Endometrial microvascular endothelial cells (primary cell): Measurements from ENCODE around the gene SOX15. TPM values are rescaled to one million over a fixed set of nuclear protein-coding genes. Genes with fewer than 3 reads are reported as not detected.
"Not testable (repeated sequence)": the region's sequence is repeated elsewhere in the genome, so short reads cannot be mapped to it uniquely, and the experiment has no call there.

Experiments used
- in situ Hi-C: cut with HindIII; loops from 2 replicates; pipeline ENCODE4 v1.10.0; 2017; ENCODE audit warnings: low sequenced_read_pairs, low pct_unique_long_range_greater_than_20kb; ENCODE audit errors: inconsistent ontology term
- total RNA-seq: library from RNA; depleted of rRNA; stranded (reverse); fragments of >200 nt; gene quantifications from one replicate; pipeline ENCODE4 v1.2.3, GENCODE V29; 2015; ENCODE audit errors: inconsistent ontology term

Gene SOX15
- total RNA-seq, 1 donor from 2014 or later, result not detected

- in situ Hi-C loops, result no loop called here
Observed at GRCh38 chr17:7612294-7612640, 22.4 kb upstream of the SOX15 start.

DNA sequence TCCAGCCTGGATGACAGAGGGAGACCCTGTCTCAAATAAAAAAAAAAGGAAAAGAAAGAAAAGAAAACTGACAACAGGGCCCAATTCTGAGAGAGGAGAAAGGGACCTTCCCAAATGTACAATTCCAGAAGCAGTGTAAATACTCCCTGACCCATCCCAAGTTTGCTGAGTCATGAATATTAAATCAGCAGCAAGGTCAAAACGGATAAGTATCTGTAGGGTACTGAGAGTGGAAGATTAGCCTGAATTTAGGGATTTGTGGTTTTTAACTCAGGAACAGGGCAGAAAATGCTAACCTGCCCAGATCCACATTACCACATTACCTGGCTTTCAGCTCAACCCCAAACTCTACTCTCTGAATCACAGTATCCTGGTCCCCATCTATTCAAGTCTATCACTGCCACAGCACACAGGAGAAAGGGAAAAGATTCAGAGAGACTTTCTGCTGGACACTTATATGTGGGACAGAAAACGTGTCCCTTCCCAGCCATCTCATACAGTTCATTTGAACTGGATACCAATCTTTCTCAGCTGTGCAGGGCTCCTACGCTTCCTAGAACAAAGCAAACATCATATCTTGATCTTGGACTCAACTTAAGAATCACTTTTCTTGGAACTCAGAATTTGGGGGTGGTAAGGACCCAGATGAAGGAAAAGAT, 21.9 kb upstream of the SOX15 start:
- in situ Hi-C loops, result no loop called here

GRCh38 chr17:7610641-7611040, 20.7 kb upstream of the SOX15 start:
- in situ Hi-C loops, result no loop called here

DNA sequence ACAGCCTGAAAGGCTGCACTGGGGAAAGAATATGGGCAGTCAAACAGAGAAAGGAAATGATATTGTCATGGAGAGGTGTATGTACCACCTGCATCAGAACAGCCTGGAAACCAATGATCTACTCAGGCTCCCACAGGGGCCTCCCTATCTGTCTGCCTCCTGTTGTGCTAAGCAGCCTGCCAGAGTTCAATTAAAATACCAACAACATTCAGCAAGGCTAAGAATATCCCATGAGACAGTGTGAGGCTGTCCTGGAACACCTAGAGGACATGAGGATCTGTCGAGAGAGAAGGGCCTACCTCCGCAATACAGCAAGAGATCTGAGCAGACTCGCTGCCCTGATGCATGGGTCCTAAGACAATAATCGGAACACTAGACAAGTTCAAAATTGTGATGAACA, 16.4 kb upstream of the SOX15 start:
- in situ Hi-C loops, result no loop called here

- in situ Hi-C loops, result not testable (repeated sequence)
Observed at GRCh38 chr17:7597561-7597960, 7.7 kb upstream of the SOX15 start.

- in situ Hi-C loops, result no loop called here
Observed at GRCh38 chr17:7593296-7593695, 3.4 kb upstream of the SOX15 start.

GRCh38 chr17:7592422-7593021, 2.6 kb upstream of the SOX15 start:
- in situ Hi-C loops, result no loop called here

GRCh38 chr17:7591596-7591995, 1.7 kb upstream of the SOX15 start:
- in situ Hi-C loops, result no loop called here

DNA sequence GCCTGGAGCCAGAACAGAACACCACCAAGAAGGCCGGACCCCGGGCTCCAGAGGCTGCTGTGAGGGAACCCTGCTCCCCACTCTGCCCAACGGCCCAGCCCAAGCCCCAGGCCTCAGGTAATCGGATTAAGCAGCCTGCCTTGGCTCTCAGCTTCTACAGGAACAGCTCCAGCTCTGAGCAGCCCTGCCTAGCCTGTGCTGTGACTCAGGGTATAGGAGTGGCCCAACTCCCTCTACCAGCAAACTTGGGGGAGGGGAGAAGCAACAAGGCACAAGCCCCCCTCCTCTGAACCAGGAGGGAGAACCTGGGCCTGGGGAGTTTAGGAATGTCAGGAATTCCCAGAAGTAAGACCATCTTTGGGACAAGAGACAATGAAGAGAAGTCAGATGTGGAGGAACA, 849 bp upstream of the SOX15 start:
- in situ Hi-C loops, result no loop called here

DNA sequence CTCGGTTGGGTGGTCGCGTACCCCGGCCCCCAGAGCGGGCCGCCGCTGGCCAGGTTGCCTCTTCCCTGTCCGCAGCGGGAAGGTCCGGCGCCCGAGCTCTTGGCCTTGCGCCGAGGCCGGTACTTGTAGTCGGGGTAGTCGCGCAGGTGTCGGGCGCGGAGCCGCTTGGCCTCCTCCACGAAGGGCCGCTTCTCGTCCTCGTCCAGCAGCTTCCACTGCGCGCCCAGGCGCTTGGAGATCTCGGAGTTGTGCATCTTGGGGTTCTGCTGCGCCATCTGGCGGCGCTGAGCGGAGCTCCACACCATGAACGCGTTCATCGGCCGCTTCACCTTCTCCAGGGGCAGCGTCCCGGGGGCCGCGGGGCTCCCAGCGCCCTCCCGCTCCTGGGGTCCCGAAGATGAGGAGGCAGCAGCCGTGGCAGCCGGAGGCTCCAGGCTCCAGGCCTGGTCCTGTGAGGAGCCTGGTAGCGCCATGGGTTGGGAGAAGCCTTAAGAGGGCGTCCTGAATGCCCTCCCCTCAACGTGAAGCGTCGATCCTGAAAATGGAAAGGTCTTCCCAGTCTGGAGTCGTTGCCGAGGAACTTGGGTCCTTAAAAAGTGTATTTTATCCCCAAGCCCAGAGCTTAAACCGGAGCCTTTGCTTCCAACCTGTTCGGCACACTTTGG, 558 bp downstream of the SOX15 start:
- in situ Hi-C loops, result no loop called here

GRCh38 chr17:7588553-7589203, 1.2 kb downstream of the SOX15 start:
- in situ Hi-C loops, result no loop called here

DNA sequence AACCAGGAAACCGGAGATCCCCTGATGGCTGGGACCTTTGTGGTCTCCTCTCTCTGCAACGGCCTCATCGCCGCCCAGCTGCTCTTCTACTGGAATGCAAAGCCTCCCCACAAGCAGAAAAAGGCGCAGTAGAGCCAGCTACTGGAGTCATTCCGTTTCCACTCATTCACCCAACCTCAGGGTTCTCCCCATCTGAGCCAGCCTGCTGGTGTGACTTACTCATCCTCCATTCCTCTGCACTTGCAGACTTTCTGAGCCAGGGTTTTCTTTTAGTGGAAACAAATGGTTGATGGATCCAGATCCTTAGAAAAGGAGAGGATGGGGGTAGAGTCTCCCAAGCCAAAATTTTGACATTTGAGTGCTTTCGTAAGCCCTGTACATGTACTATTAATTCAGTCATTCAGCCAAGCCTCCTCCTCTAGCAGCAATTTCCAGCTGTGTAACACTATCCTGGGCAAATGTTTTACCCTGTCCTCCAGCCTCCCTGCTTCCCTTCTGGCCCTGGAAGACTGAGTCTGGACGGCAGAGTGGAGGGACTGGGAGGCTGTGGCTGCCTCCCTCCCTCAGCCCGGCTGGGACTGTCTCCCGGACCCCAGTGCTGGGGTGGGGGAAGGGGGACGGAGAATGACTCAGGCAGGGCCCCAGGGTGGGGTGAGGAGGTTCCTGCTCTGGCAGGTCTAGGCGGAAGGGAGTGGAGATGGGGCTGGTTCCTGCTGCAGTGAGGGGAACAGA, 2.3 kb downstream of the SOX15 start:
- in situ Hi-C loops, result no loop called here

- in situ Hi-C loops, result no loop called here
Observed at GRCh38 chr17:7586673-7587419, 3.0 kb downstream of the SOX15 start.

GRCh38 chr17:7583253-7584109, 6.4 kb downstream of the SOX15 start, which contains the start of gene MPDU1:
Gene MPDU1 (plus strand): TSS chr17:7583852. CDS start chr17:7583863, 11 bp downstream.
- in situ Hi-C loops, result no loop called here

DNA sequence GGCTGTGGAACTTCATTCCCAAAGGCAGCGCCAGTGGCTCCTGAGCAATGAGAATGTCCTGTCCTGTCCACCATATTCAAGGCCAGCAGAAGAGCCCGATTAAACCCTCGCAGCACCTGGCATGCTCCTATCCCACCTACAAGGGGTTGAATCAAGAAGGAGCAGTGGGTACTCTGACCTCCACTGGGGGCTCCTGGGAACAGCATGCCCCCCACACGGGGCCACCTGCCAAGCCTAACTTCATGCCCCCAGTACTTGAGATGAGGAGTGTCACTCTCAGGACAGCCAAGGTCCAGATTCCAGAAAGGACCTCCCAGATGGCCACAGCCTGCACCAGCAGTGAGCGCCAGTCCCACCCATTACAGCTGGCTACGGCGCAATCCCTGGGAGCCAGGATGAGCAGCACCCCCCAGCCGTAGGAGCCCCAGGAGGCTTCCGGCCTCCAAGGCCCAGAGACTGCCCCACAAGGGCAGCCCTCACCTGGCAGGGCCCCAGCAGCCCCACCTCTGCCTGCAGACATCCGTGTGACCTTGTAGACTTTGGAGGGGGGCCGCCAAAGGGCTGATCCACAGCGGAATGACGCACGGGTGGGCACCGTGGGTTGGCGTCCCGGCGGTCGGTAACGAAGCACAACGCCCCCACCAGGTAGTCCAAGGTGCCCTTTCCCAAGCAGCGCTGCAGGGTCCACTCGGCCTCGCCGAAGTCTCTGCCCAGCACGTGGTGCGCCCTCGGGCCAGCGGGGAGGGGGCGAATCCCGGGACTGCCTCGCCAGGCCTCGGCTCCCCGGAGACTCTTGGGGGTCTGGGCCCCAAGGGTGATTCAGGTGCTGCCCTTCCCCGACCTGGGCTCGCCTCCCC, 7.3 kb downstream of the SOX15 start:
- in situ Hi-C loops, result no loop called here

DNA sequence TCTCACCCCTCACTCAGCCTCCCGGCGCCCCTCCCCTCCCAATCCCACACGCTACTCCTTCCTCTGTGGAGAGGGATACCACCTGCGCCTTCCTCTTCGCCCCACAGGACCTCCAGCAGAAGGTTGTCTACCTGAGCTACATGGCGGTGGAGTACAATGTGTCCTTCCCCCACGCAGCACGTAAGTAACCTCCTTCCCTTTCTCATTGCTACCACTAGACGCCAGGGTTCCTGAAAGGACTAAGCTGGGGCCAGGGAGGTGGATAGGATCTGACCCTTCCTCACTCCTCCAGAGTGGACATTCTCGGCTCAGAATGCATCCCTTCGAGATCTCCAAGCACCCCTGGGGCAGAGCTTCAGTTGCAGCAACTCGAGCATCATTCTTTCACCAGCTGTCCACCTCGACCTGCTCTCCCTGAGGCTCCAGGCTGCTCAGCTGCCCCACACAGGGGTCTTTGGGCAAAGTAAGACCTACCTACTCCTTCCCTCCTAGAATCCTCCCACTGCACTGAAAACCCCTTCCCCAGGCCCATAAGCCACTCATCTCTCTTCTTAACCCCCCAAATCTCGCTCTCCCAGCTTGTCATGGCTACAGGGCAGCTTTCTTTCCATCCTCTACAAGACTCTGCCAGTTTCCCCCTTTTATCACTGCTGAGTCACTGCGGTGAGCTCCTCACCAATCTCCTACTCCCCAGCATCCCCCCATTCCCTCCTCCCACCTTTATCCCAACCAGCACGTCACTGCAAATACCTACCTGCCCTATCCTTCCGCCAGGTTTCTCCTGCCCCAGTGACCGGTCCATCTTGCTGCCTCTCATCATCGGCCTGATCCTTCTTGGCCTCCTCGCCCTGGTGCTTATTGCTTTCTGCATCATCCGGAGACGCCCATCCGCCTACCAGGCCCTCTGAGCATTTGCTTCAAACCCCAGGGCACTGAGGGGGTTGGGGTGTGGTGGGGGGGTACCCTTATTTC, 9.0 kb downstream of the SOX15 start:
- in situ Hi-C loops, result no loop called here
